ENCODE results near the gene NYAP1.
"Not testable (repeated sequence)": the region's sequence is repeated elsewhere in the genome, so short reads cannot be mapped to it uniquely, and the experiment has no call there.

Gene NYAP1

GRCh38 chr7:100516135-100516812, 32.5 kb downstream of the NYAP1 start:
- DNase-seq, result peak; percentile 95

- DNase-seq, result no peak
Observed at GRCh38 chr7:100517305-100517704, 33.6 kb downstream of the NYAP1 start.

GRCh38 chr7:100519580-100519979, 35.9 kb downstream of the NYAP1 start:
- no peak for DNase-seq

GRCh38 chr7:100520138-100520537, 36.4 kb downstream of the NYAP1 start:
- DNase-seq, result no peak

- no peak for DNase-seq
Observed at GRCh38 chr7:100521076-100521475, 37.3 kb downstream of the NYAP1 start.

- peak; percentile 33 for DNase-seq
Observed at GRCh38 chr7:100521909-100522593, 38.3 kb downstream of the NYAP1 start.

GRCh38 chr7:100523192-100523591, 39.5 kb downstream of the NYAP1 start:
- not testable (repeated sequence) for DNase-seq

- DNase-seq, result not testable (repeated sequence)
Observed at GRCh38 chr7:100528108-100528866, 44.6 kb downstream of the NYAP1 start.

- peak; percentile 80 for DNase-seq
Observed at GRCh38 chr7:100532165-100533022, 48.7 kb downstream of the NYAP1 start.

- DNase-seq, result not testable (repeated sequence)
Observed at GRCh38 chr7:100535982-100536381, 52.3 kb downstream of the NYAP1 start.

GRCh38 chr7:100536695-100537094, 53.0 kb downstream of the NYAP1 start:
- not testable (repeated sequence) for DNase-seq

GRCh38 chr7:100538348-100538653, 54.6 kb downstream of the NYAP1 start:
- DNase-seq, result no peak

GRCh38 chr7:100538654-100539435, 55.1 kb downstream of the NYAP1 start, which contains the start of gene AGFG2:
AGFG2 (plus strand) TSS chr7:100539203; CDS start chr7:100539347, 144 bp downstream.
- peak; percentile 100 for DNase-seq

GRCh38 chr7:100539436-100540006, 55.8 kb downstream of the NYAP1 start:
- peak; percentile 37 for DNase-seq

- no peak for DNase-seq
Observed at GRCh38 chr7:100540073-100540723, 56.5 kb downstream of the NYAP1 start.

- DNase-seq, result not testable (repeated sequence)
Observed at GRCh38 chr7:100541309-100541708, 57.6 kb downstream of the NYAP1 start.

GRCh38 chr7:100543586-100543985, 59.9 kb downstream of the NYAP1 start:
- no peak for DNase-seq

GRCh38 chr7:100544386-100544785, 60.7 kb downstream of the NYAP1 start:
- no peak for DNase-seq
